ENCODE measurements around the gene ARHGAP8.

ARHGAP8 gene

GRCh38 chr22:44865193-44866057 lies 113.0 kb downstream of the ARHGAP8 start:
- no peak for DNase-seq

GRCh38 chr22:44869196-44869595 lies 116.8 kb downstream of the ARHGAP8 start:
- DNase-seq = no peak

GRCh38 chr22:44870021-44870420 lies 117.6 kb downstream of the ARHGAP8 start:
- DNase-seq = no peak

- DNase-seq = no peak
Measured at GRCh38 chr22:44871782-44872181, 119.4 kb downstream of the ARHGAP8 start.

- no peak for DNase-seq
Measured at GRCh38 chr22:44876921-44877320, 124.5 kb downstream of the ARHGAP8 start.

- no peak for DNase-seq
Measured at GRCh38 chr22:44878483-44879300, 126.3 kb downstream of the ARHGAP8 start.

- DNase-seq = no peak
Measured at GRCh38 chr22:44879301-44879680, 126.9 kb downstream of the ARHGAP8 start.

- DNase-seq = no peak
Measured at GRCh38 chr22:44880610-44881290, 128.4 kb downstream of the ARHGAP8 start.

GRCh38 chr22:44881624-44882023 lies 129.2 kb downstream of the ARHGAP8 start:
- DNase-seq = no peak

GRCh38 chr22:44882226-44882905 lies 130.0 kb downstream of the ARHGAP8 start:
- no peak for DNase-seq

- no peak for DNase-seq
Measured at GRCh38 chr22:44883011-44883421, 130.6 kb downstream of the ARHGAP8 start.

- DNase-seq = no peak
Measured at GRCh38 chr22:44884562-44884961, 132.2 kb downstream of the ARHGAP8 start.

- DNase-seq = no peak
Measured at GRCh38 chr22:44884968-44885805, 132.8 kb downstream of the ARHGAP8 start.

GRCh38 chr22:44885806-44886360 lies 133.5 kb downstream of the ARHGAP8 start:
- no peak for DNase-seq

- DNase-seq = no peak
Measured at GRCh38 chr22:44887941-44888366, 135.6 kb downstream of the ARHGAP8 start.

- DNase-seq = no peak
Measured at GRCh38 chr22:44888491-44889254, 136.3 kb downstream of the ARHGAP8 start.

- no peak for DNase-seq
Measured at GRCh38 chr22:44889255-44889878, 137.0 kb downstream of the ARHGAP8 start.

GRCh38 chr22:44890416-44891292 lies 138.3 kb downstream of the ARHGAP8 start:
- DNase-seq = no peak

GRCh38 chr22:44891293-44891747 lies 138.9 kb downstream of the ARHGAP8 start:
- DNase-seq = no peak

All from NCI-H2081 treated with DMSO at 0.1 percent for 48 hours (cell line).